ENCODE results near the gene RNASEH2A. TPM values are rescaled to one million over a fixed set of nuclear protein-coding genes. Genes with fewer than 3 reads are reported as not detected.

RNASEH2A gene
- total and polyA plus RNA-seq, 2 of the 13 experiments (the other 11 are each of a cell fraction or from before 2014, with no cell fraction given) = 25.1 to 35.8 TPM

GRCh38 chr19:12801466-12802266 lies 4.7 kb upstream of the RNASEH2A start, which contains the start of the genes PRDX2 and THSD8 (continued):
- no peak for TF ChIP-seq ATM (IDR thresholded peaks at IDR 0.05; ENCODE audit: borderline replicate concordance)
- TF ChIP-seq SIX4 (CRISPR knock-in tag; IDR thresholded peaks at IDR 0.05) = peak; percentile 41; the same call in 1 of the 2 replicates
- TF ChIP-seq THAP8 (CRISPR knock-in tag; IDR thresholded peaks at IDR 0.05; ENCODE audit: borderline replicate concordance) = 0 out of 2 replicates have a peak, but pooled peaks have one; percentile 47
- no peak for TF ChIP-seq ZNF232 (CRISPR knock-in tag; IDR thresholded peaks at IDR 0.05; ENCODE audit: borderline replicate concordance)
- peak; percentile 83; the same call in 1 of the 2 replicates for TF ChIP-seq ELK4 (CRISPR knock-in tag; IDR thresholded peaks at IDR 0.05; ENCODE audit: borderline replicate concordance)
- 0 out of 2 replicates have a peak, but pooled peaks have one; percentile 13 for TF ChIP-seq STAT5B (CRISPR knock-in tag; IDR thresholded peaks at IDR 0.05)
- peak; percentile 41; the same call in 1 of the 2 replicates for TF ChIP-seq ELF3 (CRISPR knock-in tag; IDR thresholded peaks at IDR 0.05)
- no peak for TF ChIP-seq CAMTA2 (CRISPR knock-in tag; IDR thresholded peaks at IDR 0.05; ENCODE audit: borderline replicate concordance)
- no peak for TF ChIP-seq ZNF652 (CRISPR knock-in tag; IDR thresholded peaks at IDR 0.05; ENCODE audit: borderline replicate concordance, low read depth)
- no peak for TF ChIP-seq HOXA7 (CRISPR knock-in tag; IDR thresholded peaks at IDR 0.05)
- TF ChIP-seq ZSCAN9 (CRISPR knock-in tag; IDR thresholded peaks at IDR 0.05; ENCODE audit: borderline replicate concordance) = no peak; the same call in none of the 2 replicates
- TF ChIP-seq CREB1 (IDR thresholded peaks at IDR 0.05) = peak; percentile 41; the same call in 1 of the 2 replicates
- TF ChIP-seq CREB1 (CRISPR knock-in tag; IDR thresholded peaks at IDR 0.05) = no peak; the same call in 1 of the 2 replicates
- 0 out of 2 replicates have a peak, but pooled peaks have one; percentile 28 for TF ChIP-seq ZNF614 (CRISPR knock-in tag; IDR thresholded peaks at IDR 0.05; ENCODE audit: borderline replicate concordance)
- peak; percentile 85 for TF ChIP-seq TFAP4 (IDR thresholded peaks at IDR 0.05; ENCODE audit: borderline replicate concordance, low read depth)
- TF ChIP-seq TRIM22 (IDR thresholded peaks at IDR 0.05) = no peak
- TF ChIP-seq U2AF1 (optimal IDR thresholded peaks at IDR 0.05; ENCODE audit: low read depth, low read length) = no peak
- peak; percentile 88 for TF ChIP-seq ZBTB42 (CRISPR knock-in tag; IDR thresholded peaks at IDR 0.05)
- no peak for TF ChIP-seq ZNF629 (CRISPR knock-in tag; conservative IDR thresholded peaks at IDR 0.05)
- no peak for TF ChIP-seq SP140L (CRISPR knock-in tag; IDR thresholded peaks at IDR 0.05; ENCODE audit: borderline replicate concordance)
- no peak for TF ChIP-seq HMG20A (CRISPR knock-in tag; IDR thresholded peaks at IDR 0.05; ENCODE audit: borderline replicate concordance)
- TF ChIP-seq MXI1 (IDR thresholded peaks at IDR 0.05; ENCODE audit: borderline replicate concordance, low read depth, low read length) = peak; percentile 52; the same call in 1 of the 3 replicates
- TF ChIP-seq ZSCAN20 (CRISPR knock-in tag; IDR thresholded peaks at IDR 0.05; ENCODE audit: borderline replicate concordance) = no peak
- peak; percentile 61; the same call in 1 of the 2 replicates for TF ChIP-seq STAT6 (CRISPR knock-in tag; IDR thresholded peaks at IDR 0.05; ENCODE audit: borderline replicate concordance)
